Natural killer cell (primary cell): Measurements from ENCODE around the gene MARK4. TPM values are rescaled to one million over a fixed set of nuclear protein-coding genes. Genes with fewer than 3 reads are reported as not detected.

Source experiments
- ATAC-seq, 3 donors: fragments of 150-1000 bp in 2 of 3; fragments of 200-7000 bp in 1 of 3; cut with Tn5 transposase; 1 replicate in 1 of 3; 2 replicates in 2 of 3; pipeline ENCODE4 v1.10.0; 2021; ENCODE audit warnings: mild to moderate bottlenecking in 2 of 3, moderate library complexity in 2 of 3
- DNase-seq, 2 donors: peaks; one replicate each; pipeline versions ENCODE4 v3.0.0 to v3.0.0-alpha.2; 2013 to 2021; ENCODE audit warnings: mixed read lengths in 1 of 2
- H3K27ac ChIP-seq: one replicate; pipeline ENCODE4 v1.5.1; 2013; ENCODE audit warnings: mild to moderate bottlenecking, low read length
- H3K27me3 ChIP-seq: one replicate; pipeline ENCODE4 v1.6.1; 2013; ENCODE audit warnings: low read length; ENCODE audit not compliant: control insufficient read depth, insufficient read depth
- H3K36me3 ChIP-seq: one replicate; pipeline ENCODE4 v1.6.1; 2013; ENCODE audit warnings: low read length; ENCODE audit not compliant: control insufficient read depth, insufficient read depth
- H3K4me1 ChIP-seq: one replicate; pipeline ENCODE4 v1.6.1; 2013; ENCODE audit warnings: low read length; ENCODE audit not compliant: control insufficient read depth, insufficient read depth
- H3K4me3 ChIP-seq: one replicate; pipeline ENCODE4 v1.5.1; 2013; ENCODE audit warnings: low read length
- H3K9me3 ChIP-seq: one replicate; pipeline ENCODE4 v1.6.1; 2013; ENCODE audit warnings: low read length; ENCODE audit not compliant: control insufficient read depth, insufficient read depth
- H3K27ac Mint-ChIP-seq, 2 donors: one replicate each; pipeline ENCODE4 v1.8.0; 2022; ENCODE audit warnings: mild to moderate bottlenecking in 2 of 2, mixed read lengths in 2 of 2, moderate library complexity in 1 of 2
- H3K27me3 Mint-ChIP-seq, 2 donors: one replicate each; pipeline ENCODE4 v1.8.0; 2022; ENCODE audit warnings: low read depth in 2 of 2, mixed read lengths in 2 of 2
- H3K36me3 Mint-ChIP-seq: one replicate; pipeline ENCODE4 v1.8.0; 2022; ENCODE audit warnings: mixed read lengths
- H3K4me1 Mint-ChIP-seq, 2 donors: one replicate each; pipeline ENCODE4 v1.8.0; 2022; ENCODE audit warnings: mixed read lengths in 2 of 2
- H3K4me3 Mint-ChIP-seq: one replicate; pipeline ENCODE4 v1.8.0; 2022; ENCODE audit warnings: mild to moderate bottlenecking, moderate library complexity, mixed read lengths
- H3K9me3 Mint-ChIP-seq, 2 donors: one replicate each; pipeline ENCODE4 v1.8.0; 2022; ENCODE audit warnings: mixed read lengths in 2 of 2
- CTCF ChIP-seq: fragments of 200-600 bp; IDR thresholded peaks from one replicate; pipeline ENCODE4 v1.8.0; 2022; ENCODE audit warnings: antibody characterized with exemption
- whole genome bisulfite sequencing: methylation state at CpG from one replicate; pipeline ENCODE4 v1.1.7; 2013; ENCODE audit warnings: missing lambda C conversion rate; ENCODE audit not compliant: insufficient coverage; 5-methylcytosine and 5-hydroxymethylcytosine counted together
- intact Hi-C: fragments of 100-400 bp; cut with micrococcal nuclease; formaldehyde crosslinking; loops from one replicate; pipeline ENCODE4 v1.14.2; 2022
- total RNA-seq, 4 donors: library from RNA; stranded (reverse); fragments of 120-200 nt in 1 of 4; gene quantifications; one replicate each; pipeline versions ENCODE4 v1.2.3 to v1.2.4, GENCODE V29; 2013 to 2022

MARK4 gene
- total RNA-seq, 3 donors from 2014 or later (not counting 1 experiment from before 2014, with no cell fraction given): 50.4 to 53.6 (median 51.4) TPM

- peaks cover 0 to 5% of the 10 kb centered on the region in 2 donors for H3K27me3 Mint-ChIP-seq
- peaks cover 3% of the 10 kb centered on the region for H3K27me3 ChIP-seq
- no peak overlapping the region for H3K27ac ChIP-seq
- H3K9me3 ChIP-seq: no peaks in the 10 kb centered on the region
- no peaks in the 10 kb centered on the region for H3K36me3 Mint-ChIP-seq
- no peaks in the 10 kb centered on the region for H3K4me1 Mint-ChIP-seq
- peaks cover 11% of the 10 kb centered on the region for H3K36me3 ChIP-seq
- H3K4me3 ChIP-seq: no peak overlapping the region
- no peak for TF ChIP-seq CTCF
- intact Hi-C loops: no loop called here
- 83% methylated on average over 23 of the region's 23 CpGs for WGBS
- no peak overlapping the region for H3K4me3 Mint-ChIP-seq
- ATAC-seq (no peak), DNase-seq (no peak)
- H3K27ac Mint-ChIP-seq: no peak overlapping the region
- no peaks in the 10 kb centered on the region for H3K4me1 ChIP-seq
- no peaks in the 10 kb centered on the region for H3K9me3 Mint-ChIP-seq
These were observed 97.5 kb downstream of the MARK4 start for GRCh38 chr19:45348367-45349125.

- no peak overlapping the region for H3K27ac Mint-ChIP-seq
- Histone ChIP-seq H3K27ac (no peak overlapping the region), H3K36me3 (peaks cover 11% of the 10 kb centered on the region), H3K4me3 (no peak overlapping the region), H3K27me3 (peaks cover 3% of the 10 kb centered on the region), H3K4me1 (no peaks in the 10 kb centered on the region), H3K9me3 (no peaks in the 10 kb centered on the region)
- ATAC-seq (no peak), DNase-seq (no peak)
- WGBS: 72% methylated on average over 3 of the region's 3 CpGs
- no peaks in the 10 kb centered on the region for H3K4me1 Mint-ChIP-seq
- intact Hi-C loops: no loop called here
- no peaks in the 10 kb centered on the region for H3K9me3 Mint-ChIP-seq
- no peak for TF ChIP-seq CTCF
- H3K4me3 Mint-ChIP-seq: no peak overlapping the region
- H3K27me3 Mint-ChIP-seq: peaks cover 0 to 5% of the 10 kb centered on the region in 2 donors
- no peaks in the 10 kb centered on the region for H3K36me3 Mint-ChIP-seq
These were observed 98.0 kb downstream of the MARK4 start for GRCh38 chr19:45349126-45349415.

GRCh38 chr19:45349430-45349941, 98.4 kb downstream of the MARK4 start:
- no peaks in the 10 kb centered on the region for H3K9me3 ChIP-seq
- no peaks in the 10 kb centered on the region for H3K4me1 ChIP-seq
- intact Hi-C loops: no loop called here
- H3K4me1 Mint-ChIP-seq: peaks cover 0 to 3% of the 10 kb centered on the region in 2 donors
- H3K9me3 Mint-ChIP-seq: no peaks in the 10 kb centered on the region
- WGBS: 94% methylated on average over 17 of the region's 17 CpGs
- no peak for TF ChIP-seq CTCF
- no peak overlapping the region for H3K4me3 ChIP-seq
- H3K27me3 Mint-ChIP-seq: peaks cover 0 to 2% of the 10 kb centered on the region in 2 donors
- no peaks in the 10 kb centered on the region for H3K36me3 Mint-ChIP-seq
- no peak for ATAC-seq
- H3K27me3 ChIP-seq: peaks cover 3% of the 10 kb centered on the region
- H3K4me3 Mint-ChIP-seq: no peak overlapping the region
- H3K36me3 ChIP-seq: peaks cover 11% of the 10 kb centered on the region
- no peak overlapping the region for H3K27ac Mint-ChIP-seq
- DNase-seq: no peak
- H3K27ac ChIP-seq: no peak overlapping the region
